HepG2 (cell line): Measurements from ENCODE around the gene PALM. TPM values are rescaled to one million over a fixed set of nuclear protein-coding genes. Genes with fewer than 3 reads are reported as not detected.

Source experiments
- AKAP8 ChIP-seq: sonication (generic); formaldehyde crosslinking; IDR thresholded peaks from 2 replicates; pipeline ENCODE4 v1.5.1; 2020; ENCODE audit warnings: mild to moderate bottlenecking, missing genetic modification reagents
- ATAD3A ChIP-seq: sonication (generic); formaldehyde crosslinking; IDR thresholded peaks from 2 replicates; pipeline ENCODE4 v1.4.0; 2020; ENCODE audit warnings: missing genetic modification reagents
- CBX5 ChIP-seq: sonication (generic); formaldehyde crosslinking; IDR thresholded peaks from 2 replicates; pipeline ENCODE4 v1.4.0; 2020; ENCODE audit warnings: missing genetic modification reagents, borderline replicate concordance
- ESRRA ChIP-seq: sonication (generic); formaldehyde crosslinking; IDR thresholded peaks from 2 replicates; pipeline ENCODE4 v1.5.1; 2020; ENCODE audit warnings: mild to moderate bottlenecking, low read depth, missing genetic modification reagents
- GRHL1 ChIP-seq: sonication (generic); formaldehyde crosslinking; conservative IDR thresholded peaks from 2 replicates; pipeline ENCODE4 v1.8.0; 2022; ENCODE audit warnings: missing genetic modification reagents
- HDAC6 ChIP-seq: fragments of 200-600 bp; sonication (generic); IDR thresholded peaks from 2 replicates; pipeline ENCODE4 v1.7.0; 2017; ENCODE audit warnings: mild to moderate bottlenecking, antibody characterized with exemption, low read length, low read depth
- IRX3 ChIP-seq: sonication (generic); formaldehyde crosslinking; IDR thresholded peaks from 2 replicates; pipeline ENCODE4 v1.8.1; 2023; ENCODE audit warnings: mild to moderate bottlenecking, low read depth, missing genetic modification reagents, borderline replicate concordance
- KAT2B ChIP-seq: fragments of 150-350 bp; IDR thresholded peaks from 2 replicates; pipeline ENCODE4 v1.6.1; 2014; ENCODE audit warnings: low read depth, low read length, borderline replicate concordance
- KMT2A ChIP-seq: sonication (generic); formaldehyde crosslinking; IDR thresholded peaks from 2 replicates; pipeline ENCODE4 v1.4.0; 2020; ENCODE audit warnings: missing genetic modification reagents
- MAF1 ChIP-seq: sonication (generic); formaldehyde crosslinking; IDR thresholded peaks from 2 replicates; pipeline ENCODE4 v1.5.0; 2020; ENCODE audit warnings: missing genetic modification reagents, borderline replicate concordance
- MTA1 ChIP-seq: sonication (generic); formaldehyde crosslinking; IDR thresholded peaks from 2 replicates; pipeline ENCODE4 v1.4.0; 2020; ENCODE audit warnings: missing genetic modification reagents, mild to moderate bottlenecking, borderline replicate concordance
- SKI ChIP-seq: fragments of 450-650 bp; IDR thresholded peaks from one replicate; pipeline ENCODE4 v1.6.1; 2018; ENCODE audit warnings: mild to moderate bottlenecking; ENCODE audit not compliant: partially characterized antibody
- TBX2 ChIP-seq: sonication (generic); formaldehyde crosslinking; IDR thresholded peaks from 2 replicates; pipeline ENCODE4 v1.5.0; 2020; ENCODE audit warnings: missing genetic modification reagents, mild to moderate bottlenecking, borderline replicate concordance
- ZNF609 ChIP-seq: sonication (generic); formaldehyde crosslinking; IDR thresholded peaks from 2 replicates; pipeline ENCODE4 v1.4.0; 2020; ENCODE audit warnings: mild to moderate bottlenecking, missing genetic modification reagents, borderline replicate concordance
- ZNF749 ChIP-seq: sonication (generic); formaldehyde crosslinking; IDR thresholded peaks from 2 replicates; pipeline ENCODE4 v1.8.0; 2022; ENCODE audit warnings: mild to moderate bottlenecking, missing genetic modification reagents, moderate library complexity, borderline replicate concordance
- ZSCAN30 ChIP-seq: sonication (generic); formaldehyde crosslinking; IDR thresholded peaks from 2 replicates; pipeline ENCODE4 v1.5.0; 2020; ENCODE audit warnings: mild to moderate bottlenecking, missing genetic modification reagents
- polyA plus RNA-seq, 8 experiments: library from polyadenylated mRNA; depleted of rRNA in 3 of 8; stranded (reverse) in 7 of 8; unstranded in 1 of 8; fragments of >200 nt; fragmentation: Illumina TruSeq in 4 of 8; extraction: Trizol in 4 of 8; gene quantifications; 2 replicates each; pipeline versions ENCODE4 v1.2.1 to v1.2.3, GENCODE V29; 2011 to 2016; ENCODE audit warnings: low read depth in 4 of 8, missing spikeins in 1 of 8, mixed read lengths in 1 of 8; ENCODE audit not compliant: insufficient read depth in 1 of 8
- total RNA-seq, 5 experiments: library from RNA; depleted of rRNA; stranded (reverse); fragments of >200 nt; fragmentation: Illumina TruSeq; extraction: Trizol; gene quantifications; 2 replicates each; pipeline ENCODE4 v1.2.3, GENCODE V29; 2016; ENCODE audit warnings: low read depth in 1 of 5
- TF ChIP-seq, protein P1 (sequence below): sonication (generic); formaldehyde crosslinking; IDR thresholded peaks from 2 replicates; pipeline ENCODE4 v1.4.0; 2020; ENCODE audit warnings: missing genetic modification reagents

The PALM gene
- total and polyA plus RNA-seq, 2 of the 13 experiments (the other 11 are each of a cell fraction or from before 2014, with no cell fraction given), result 4.0 to 9.7 TPM

- TF ChIP-seq ATAD3A (CRISPR knock-in tag) (no peak), ZSCAN30 (CRISPR knock-in tag) (no peak), AKAP8 (peak; percentile 34; the same call in 1 of the 2 replicates), HDAC6 (no peak), TBX2 (peak; percentile 55; the same call in 1 of the 2 replicates), MTA1 (CRISPR knock-in tag) (peak; percentile 71; the same call in 1 of the 2 replicates), KMT2A (CRISPR knock-in tag) (0 out of 2 replicates have a peak, but pooled peaks have one; percentile 33), ESRRA (no peak), MAF1 (CRISPR knock-in tag) (no peak), ZNF609 (CRISPR knock-in tag) (no peak), ZNF749 (CRISPR knock-in tag) (no peak), KAT2B (no peak), GRHL1 (CRISPR knock-in tag) (no peak), SKI (peak; percentile 33), CBX5 (CRISPR knock-in tag) (0 out of 2 replicates have a peak, but pooled peaks have one; percentile 17), IRX3 (CRISPR knock-in tag) (no peak)
- TF ChIP-seq, protein P1, sequence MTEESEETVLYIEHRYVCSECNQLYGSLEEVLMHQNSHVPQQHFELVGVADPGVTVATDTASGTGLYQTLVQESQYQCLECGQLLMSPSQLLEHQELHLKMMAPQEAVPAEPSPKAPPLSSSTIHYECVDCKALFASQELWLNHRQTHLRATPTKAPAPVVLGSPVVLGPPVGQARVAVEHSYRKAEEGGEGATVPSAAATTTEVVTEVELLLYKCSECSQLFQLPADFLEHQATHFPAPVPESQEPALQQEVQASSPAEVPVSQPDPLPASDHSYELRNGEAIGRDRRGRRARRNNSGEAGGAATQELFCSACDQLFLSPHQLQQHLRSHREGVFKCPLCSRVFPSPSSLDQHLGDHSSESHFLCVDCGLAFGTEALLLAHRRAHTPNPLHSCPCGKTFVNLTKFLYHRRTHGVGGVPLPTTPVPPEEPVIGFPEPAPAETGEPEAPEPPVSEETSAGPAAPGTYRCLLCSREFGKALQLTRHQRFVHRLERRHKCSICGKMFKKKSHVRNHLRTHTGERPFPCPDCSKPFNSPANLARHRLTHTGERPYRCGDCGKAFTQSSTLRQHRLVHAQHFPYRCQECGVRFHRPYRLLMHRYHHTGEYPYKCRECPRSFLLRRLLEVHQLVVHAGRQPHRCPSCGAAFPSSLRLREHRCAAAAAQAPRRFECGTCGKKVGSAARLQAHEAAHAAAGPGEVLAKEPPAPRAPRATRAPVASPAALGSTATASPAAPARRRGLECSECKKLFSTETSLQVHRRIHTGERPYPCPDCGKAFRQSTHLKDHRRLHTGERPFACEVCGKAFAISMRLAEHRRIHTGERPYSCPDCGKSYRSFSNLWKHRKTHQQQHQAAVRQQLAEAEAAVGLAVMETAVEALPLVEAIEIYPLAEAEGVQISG (CRISPR knock-in tag), result peak; percentile 14; the same call in 1 of the 2 replicates
These were observed 73.6 kb downstream of the PALM start (continued) for GRCh38 chr19:782185-782877.
